HG03139 (cell line): ENCODE measurements around the gene RHOD.

Experiments used
- ATAC-seq: cut with Tn5 transposase; IDR thresholded peaks from one replicate; pipeline ENCODE4 v1.9.1; 2021; ENCODE audit not compliant: unreplicated experiment

Gene RHOD

GRCh38 chr11:67058506-67058905 is 1.9 kb downstream of the RHOD start:
- ATAC-seq, result no peak

DNA sequence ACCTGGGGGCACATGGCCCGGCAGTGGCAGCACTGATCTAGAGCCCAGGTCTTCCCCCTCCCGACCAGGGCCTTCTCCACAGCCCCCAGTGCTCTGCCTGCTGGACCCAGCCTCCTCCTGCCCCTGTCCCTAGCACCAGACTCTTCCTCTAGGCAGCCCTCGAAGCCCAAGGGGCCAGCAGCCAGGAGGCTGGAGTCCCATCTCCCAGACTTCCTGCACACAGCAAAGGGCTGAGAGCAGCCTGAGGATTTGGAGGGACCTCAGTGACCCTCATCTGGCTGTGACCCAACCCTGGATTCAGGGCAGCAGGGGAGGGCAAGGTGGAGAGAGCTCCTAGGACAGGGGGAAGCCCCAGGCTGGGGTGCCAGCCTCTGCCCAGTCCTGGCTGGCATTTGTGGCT is 3.0 kb downstream of the RHOD start:
- ATAC-seq, result no peak

DNA sequence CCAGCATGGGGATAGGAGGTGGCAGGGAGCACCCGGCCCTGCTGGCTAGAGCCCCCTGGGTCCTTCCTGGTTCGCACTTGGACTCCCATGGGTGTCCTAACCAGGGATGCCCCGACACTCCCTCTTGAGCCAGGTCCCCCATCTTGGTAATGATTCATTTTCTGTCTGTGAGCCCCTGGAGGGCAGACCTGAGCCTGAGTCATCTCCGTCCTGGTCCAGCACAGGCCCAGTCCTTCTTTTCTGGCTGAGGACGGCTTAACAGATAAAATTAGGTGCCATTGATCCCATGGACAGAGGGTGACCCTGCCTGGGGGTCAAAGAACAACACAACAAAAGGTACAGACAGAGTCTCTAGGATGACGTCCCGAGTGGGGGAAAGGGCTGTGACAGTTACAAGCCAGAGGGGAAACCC is 3.5 kb downstream of the RHOD start:
- no peak for ATAC-seq

- ATAC-seq, result no peak
Observed at GRCh38 chr11:67062526-67063373, 6.1 kb downstream of the RHOD start.

GRCh38 chr11:67066333-67066709 is 9.7 kb downstream of the RHOD start:
- ATAC-seq, result no peak

DNA sequence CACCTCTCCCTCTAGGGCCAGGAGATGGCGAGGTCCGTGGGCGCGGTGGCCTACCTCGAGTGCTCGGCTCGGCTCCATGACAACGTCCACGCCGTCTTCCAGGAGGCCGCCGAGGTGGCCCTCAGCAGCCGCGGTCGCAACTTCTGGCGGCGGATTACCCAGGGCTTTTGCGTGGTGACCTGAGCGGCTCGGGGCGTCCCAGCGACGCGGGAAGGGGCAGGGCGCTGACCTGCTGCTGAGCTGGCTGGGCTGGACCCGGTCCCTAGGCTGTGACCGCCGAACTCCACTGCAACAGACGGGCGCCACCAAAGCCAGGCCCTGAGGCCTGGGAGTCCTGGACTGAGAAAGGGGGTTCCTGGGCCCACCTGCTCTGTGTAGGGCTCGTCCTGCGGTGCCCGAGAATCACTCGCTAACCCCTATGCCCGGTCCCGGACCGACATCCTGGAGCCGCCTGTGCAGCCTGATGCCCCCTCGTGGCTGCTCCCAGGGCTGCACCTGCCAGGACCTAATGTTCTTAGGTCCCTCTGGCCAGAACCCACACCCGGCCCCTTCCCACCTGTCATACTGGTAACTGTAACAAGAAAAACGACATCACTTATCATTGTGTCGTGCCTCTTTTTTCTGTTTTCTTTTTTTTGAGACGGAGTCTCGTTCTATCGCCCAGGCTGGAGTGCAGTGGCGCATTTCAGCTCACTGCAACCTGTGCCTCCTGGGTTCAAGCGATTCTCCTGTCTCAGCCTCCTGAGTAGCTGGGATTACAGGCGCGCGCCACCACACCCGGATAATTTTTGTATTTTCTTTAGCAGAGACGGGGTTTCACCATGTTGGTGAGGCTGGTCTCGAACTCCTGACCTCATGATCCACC is 15.0 kb downstream of the RHOD start:
- ATAC-seq, result no peak

GRCh38 chr11:67072295-67072694 is 15.6 kb downstream of the RHOD start:
- ATAC-seq, result no peak

DNA sequence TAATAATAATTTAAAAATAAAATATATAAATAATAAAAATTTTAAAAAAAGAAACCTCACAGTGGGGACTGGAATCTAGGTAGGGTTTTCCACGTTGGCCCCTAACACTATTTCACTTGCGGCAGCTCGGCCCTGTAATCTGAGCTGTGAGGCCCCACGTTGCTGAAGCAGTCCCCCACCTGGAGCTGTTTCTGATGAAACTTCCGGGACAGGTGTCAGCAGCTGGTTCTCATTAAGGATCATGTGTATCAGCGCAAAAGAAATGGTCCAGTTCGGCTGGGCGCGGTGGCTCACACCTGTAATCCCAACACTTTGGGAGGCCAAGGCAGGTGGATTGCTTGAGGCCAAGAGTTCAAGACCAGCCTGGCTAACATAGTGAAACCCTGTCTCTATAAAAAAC is 17.3 kb downstream of the RHOD start:
- ATAC-seq, result no peak

DNA sequence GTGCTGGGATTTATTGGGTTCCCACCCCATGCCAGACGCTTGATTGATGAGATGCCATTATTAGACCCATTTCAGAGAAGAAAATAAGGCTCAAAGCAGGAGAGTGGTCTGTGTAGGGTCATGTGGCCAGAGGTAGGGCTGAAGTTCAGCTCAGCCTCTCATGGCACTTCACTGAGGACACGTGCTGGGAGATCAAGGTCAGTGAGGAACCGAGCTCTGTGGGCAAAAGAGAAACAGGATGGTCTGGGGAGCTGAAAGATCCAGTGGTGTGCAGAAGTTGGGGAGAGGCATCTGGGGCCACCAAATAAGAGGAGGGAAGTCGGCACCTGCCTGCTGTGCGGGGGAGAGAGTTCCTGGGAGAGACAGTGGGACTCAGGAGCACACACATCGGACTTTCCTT is 19.6 kb downstream of the RHOD start:
- no peak for ATAC-seq

- ATAC-seq, result no peak
Observed at GRCh38 chr11:67079065-67079705, 22.5 kb downstream of the RHOD start.

GRCh38 chr11:67082071-67082791 is 25.6 kb downstream of the RHOD start:
- ATAC-seq, result no peak

- no peak for ATAC-seq
Observed at GRCh38 chr11:67083786-67084366, 27.2 kb downstream of the RHOD start.

DNA sequence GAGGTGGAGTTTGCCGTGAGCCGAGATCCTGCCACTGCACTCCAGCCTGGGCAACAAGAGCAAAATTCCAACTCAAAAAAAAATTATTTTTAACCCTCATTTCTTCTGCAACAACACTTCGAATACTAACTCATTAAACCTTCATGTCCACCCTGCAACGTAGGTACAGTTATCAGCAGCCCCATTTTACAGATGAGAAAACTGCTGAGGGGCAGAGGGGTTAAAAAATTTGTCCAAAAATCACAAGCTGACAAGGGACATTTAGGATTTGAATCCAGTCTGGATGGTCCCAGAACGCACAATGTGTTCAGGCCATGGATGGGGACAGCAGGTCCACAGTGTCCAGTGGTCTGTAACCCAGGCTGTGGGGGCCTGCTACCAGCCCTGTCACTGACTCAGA is 29.0 kb downstream of the RHOD start:
- no peak for ATAC-seq

GRCh38 chr11:67090717-67091116 is 34.1 kb downstream of the RHOD start:
- ATAC-seq, result no peak

GRCh38 chr11:67095214-67095507 is 38.5 kb downstream of the RHOD start:
- ATAC-seq, result no peak

DNA sequence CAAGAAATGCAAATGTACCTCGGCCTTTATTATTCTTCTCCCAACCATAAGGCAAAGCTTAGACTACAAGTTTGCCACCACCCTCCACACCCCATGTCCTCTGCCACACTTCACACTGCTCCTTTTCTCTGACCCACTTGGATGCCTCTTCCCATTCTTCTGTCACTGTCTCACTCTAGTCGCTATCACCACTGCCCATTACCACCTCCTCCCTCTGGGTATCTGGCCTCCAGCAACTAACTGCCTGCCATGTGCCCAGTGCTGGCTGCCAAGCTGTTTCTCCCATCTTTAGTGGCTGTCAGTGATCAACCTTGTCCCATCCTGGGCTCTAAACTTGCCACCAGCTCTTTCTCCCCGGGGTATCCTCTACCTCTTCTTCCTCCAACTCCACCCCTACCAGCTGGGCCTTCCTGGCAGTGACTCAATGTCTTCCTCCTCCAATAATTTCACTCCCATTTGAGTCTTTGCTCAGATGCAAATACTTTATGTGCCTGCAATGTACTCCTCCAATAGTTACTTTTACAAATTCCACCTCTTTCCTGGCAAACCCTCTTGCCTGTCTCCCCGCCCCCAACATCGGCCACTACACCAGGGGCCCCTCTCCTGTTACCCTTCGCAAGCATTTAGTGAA is 42.3 kb downstream of the RHOD start:
- no peak for ATAC-seq

DNA sequence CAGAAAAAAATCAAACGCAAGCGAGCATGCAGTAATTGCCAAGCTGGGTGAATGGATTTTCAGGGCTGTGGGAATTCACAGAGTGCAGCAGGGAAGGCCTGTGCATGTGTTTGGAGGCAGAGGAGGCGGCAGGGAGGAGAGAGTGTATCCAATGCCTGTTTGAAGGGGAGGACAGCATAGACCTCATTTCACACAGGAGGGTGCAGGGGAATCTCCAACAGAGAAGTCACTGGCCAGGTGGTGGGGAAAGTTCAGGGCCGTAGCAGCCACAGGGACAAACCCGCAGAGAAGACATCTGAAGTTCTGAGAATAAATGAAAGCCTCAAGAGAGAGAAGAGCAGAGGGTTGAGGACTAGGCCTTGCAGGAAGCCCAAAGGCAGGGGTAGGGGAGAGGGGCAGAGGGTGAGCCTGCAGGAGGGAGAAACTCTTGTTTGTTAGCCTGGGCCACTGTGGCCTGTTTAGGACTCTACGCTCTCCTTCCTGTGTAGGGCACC is 43.2 kb downstream of the RHOD start:
- ATAC-seq, result no peak

DNA sequence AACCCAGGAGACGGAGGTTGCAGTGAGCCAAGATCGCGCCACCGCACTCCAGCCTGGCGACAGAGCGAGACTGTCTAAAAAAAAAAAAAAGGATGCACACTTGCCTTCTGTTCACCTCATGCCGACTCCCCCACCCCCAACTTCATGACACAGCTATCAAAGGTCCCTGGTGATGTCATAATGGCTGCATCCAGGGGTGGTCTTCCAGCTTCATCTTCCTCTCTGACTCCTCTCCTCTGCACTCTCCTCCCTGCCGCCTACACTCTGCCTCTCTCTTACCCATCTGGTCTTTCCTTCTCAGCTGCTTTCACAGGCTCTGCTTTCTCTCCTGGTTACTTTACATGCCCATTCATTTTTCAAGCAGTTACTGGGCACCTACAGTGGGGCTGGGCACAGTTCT is 46.0 kb downstream of the RHOD start:
- ATAC-seq, result no peak

GRCh38 chr11:67105964-67106363 is 49.3 kb downstream of the RHOD start:
- ATAC-seq, result no peak

DNA sequence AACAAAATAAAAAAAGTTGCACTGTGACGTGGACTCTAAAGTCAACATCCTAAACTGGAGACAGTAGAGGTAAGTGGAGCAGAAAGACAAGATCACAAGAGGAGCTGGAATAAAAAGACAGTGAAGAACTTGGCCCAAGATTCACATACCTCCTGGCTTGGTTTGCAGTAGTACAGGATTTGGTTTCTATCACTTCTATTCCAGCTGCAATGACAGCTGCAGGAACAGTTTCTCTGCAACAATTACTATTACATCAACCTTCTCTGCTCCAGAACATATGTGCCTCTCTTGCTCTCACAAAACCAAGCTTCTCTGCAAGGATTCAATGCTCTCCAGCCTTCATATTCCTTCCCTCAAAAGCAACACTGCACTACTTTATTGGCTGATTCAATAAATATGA is 54.6 kb downstream of the RHOD start:
- ATAC-seq, result no peak
